Transverse colon (tissue), 4 donors: ENCODE measurements around the gene ADAM12. TPM values are rescaled to one million over a fixed set of nuclear protein-coding genes. Genes with fewer than 3 reads are reported as not detected.

Experiments
- DNase-seq: peaks from one replicate; pipeline ENCODE4 v3.0.0-alpha.2; 2019
- H3K27ac ChIP-seq, 4 donors: fragments of 200-600 bp; sonication (generic); 2 replicates each; pipeline ENCODE4 v1.5.1; 2016 to 2018; ENCODE audit warnings: inconsistent platforms in 4 of 4
- H3K27me3 ChIP-seq: fragments of 200-600 bp; sonication (generic); 2 replicates; pipeline ENCODE4 v1.5.1; 2017; ENCODE audit warnings: inconsistent platforms
- H3K36me3 ChIP-seq, 4 donors: fragments of 200-600 bp; sonication (generic); 2 replicates each; pipeline ENCODE4 v1.5.1; 2017 to 2019; ENCODE audit warnings: inconsistent platforms in 4 of 4
- H3K4me1 ChIP-seq, 4 donors: fragments of 200-600 bp; sonication (generic); 2 replicates each; pipeline ENCODE4 v1.5.1; 2017 to 2020; ENCODE audit warnings: inconsistent platforms in 4 of 4
- H3K4me3 ChIP-seq, 4 donors: fragments of 200-600 bp; sonication (generic); 1 replicate in 1 of 4; 2 replicates in 3 of 4; pipeline versions ENCODE4 v1.5.1 to v1.6.1; 2017 to 2019; ENCODE audit warnings: inconsistent platforms in 4 of 4
- H3K9me3 ChIP-seq, 2 donors: fragments of 200-600 bp; sonication (generic); 2 replicates each; pipeline ENCODE4 v1.5.1; 2017 to 2019; ENCODE audit warnings: inconsistent platforms in 2 of 2
- EP300 ChIP-seq: sonication (generic); formaldehyde crosslinking; IDR thresholded peaks from one replicate; pipeline ENCODE4 v1.6.1; 2017; ENCODE audit warnings: antibody characterized with exemption, low read depth
- POLR2A ChIP-seq: fragments of 450-650 bp; IDR thresholded peaks from one replicate; pipeline ENCODE4 v1.6.1; 2016; ENCODE audit warnings: antibody characterized with exemption, mild to moderate bottlenecking, moderate library complexity
- POLR2AphosphoS5 ChIP-seq, 3 donors: sonication (generic); formaldehyde crosslinking; IDR thresholded peaks; one replicate each; pipeline ENCODE4 v1.6.1; 2016; ENCODE audit warnings: antibody characterized with exemption in 3 of 3
- WGBS, 2 donors: methylation state at CpG; one replicate each; pipeline ENCODE4 v1.1.5; 2018; ENCODE audit warnings: low coverage in 1 of 2; 5-methylcytosine and 5-hydroxymethylcytosine counted together
- in situ Hi-C, 4 donors: fragments of 200-750 bp; cut with MboI; loops; one replicate each; pipeline versions ENCODE4 v1.15.0 to v1.15.1; 2017; ENCODE audit warnings: low sequenced_read_pairs in 3 of 4, low pct_ligation_motif_present in 1 of 4, low pct_unique_long_range_greater_than_20kb in 1 of 4
- intact Hi-C: fragments of 100-400 bp; cut with DNase I; formaldehyde crosslinking; loops from one replicate; pipeline ENCODE4 v1.15.1; 2023; ENCODE audit warnings: low total_unique reads
- total RNA-seq, 4 donors: library from RNA; depleted of rRNA; stranded (reverse); fragments of >200 nt; gene quantifications; one replicate each; pipeline ENCODE4 v1.1.0, GENCODE V29; 2016
- TF ChIP-seq, protein P1 (sequence below), 5 experiments: fragments of 200-600 bp in 3 of 5; fragments of 450-650 bp in 2 of 5; sonication (generic) in 3 of 5; IDR thresholded peaks; 1 replicate in 2 of 5; 2 replicates in 3 of 5; pipeline ENCODE4 v1.5.1; 2016 to 2017; ENCODE audit warnings: antibody characterized with exemption in 5 of 5, inconsistent platforms in 3 of 5, mild to moderate bottlenecking in 2 of 5, moderate library complexity in 1 of 5

The ADAM12 gene
- total RNA-seq, 4 donors from 2014 or later, result 0.14 to 2.2 (median 1.1) TPM; not detected in 1

DNA sequence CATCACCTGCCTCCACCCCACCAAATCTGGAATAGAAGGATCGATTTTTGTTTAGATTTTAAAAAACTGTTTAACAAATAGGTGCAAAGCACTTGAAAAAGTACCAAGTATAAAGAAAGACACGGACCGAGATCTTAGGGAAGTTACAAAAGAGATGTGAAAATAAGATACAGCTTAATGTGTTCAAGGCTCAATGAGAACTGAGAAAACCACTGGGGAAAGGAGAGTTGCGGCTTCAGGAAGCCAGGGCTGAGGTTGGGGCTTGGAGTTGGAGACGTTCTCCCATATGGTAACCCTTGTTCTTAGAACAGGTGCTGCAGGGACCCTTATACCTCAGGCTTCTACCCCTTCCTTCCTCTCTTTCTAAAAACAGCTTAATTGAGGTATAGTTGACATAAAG is 351.8 kb downstream of the ADAM12 start:
- TF ChIP-seq POLR2AphosphoS5 (IDR thresholded peaks at IDR 0.05), result no peak
- TF ChIP-seq, protein P1, sequence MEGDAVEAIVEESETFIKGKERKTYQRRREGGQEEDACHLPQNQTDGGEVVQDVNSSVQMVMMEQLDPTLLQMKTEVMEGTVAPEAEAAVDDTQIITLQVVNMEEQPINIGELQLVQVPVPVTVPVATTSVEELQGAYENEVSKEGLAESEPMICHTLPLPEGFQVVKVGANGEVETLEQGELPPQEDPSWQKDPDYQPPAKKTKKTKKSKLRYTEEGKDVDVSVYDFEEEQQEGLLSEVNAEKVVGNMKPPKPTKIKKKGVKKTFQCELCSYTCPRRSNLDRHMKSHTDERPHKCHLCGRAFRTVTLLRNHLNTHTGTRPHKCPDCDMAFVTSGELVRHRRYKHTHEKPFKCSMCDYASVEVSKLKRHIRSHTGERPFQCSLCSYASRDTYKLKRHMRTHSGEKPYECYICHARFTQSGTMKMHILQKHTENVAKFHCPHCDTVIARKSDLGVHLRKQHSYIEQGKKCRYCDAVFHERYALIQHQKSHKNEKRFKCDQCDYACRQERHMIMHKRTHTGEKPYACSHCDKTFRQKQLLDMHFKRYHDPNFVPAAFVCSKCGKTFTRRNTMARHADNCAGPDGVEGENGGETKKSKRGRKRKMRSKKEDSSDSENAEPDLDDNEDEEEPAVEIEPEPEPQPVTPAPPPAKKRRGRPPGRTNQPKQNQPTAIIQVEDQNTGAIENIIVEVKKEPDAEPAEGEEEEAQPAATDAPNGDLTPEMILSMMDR (IDR thresholded peaks at IDR 0.05), result no peak
- TF ChIP-seq EP300, result no peak
- no peak for TF ChIP-seq POLR2A
- H3K27me3 ChIP-seq, result no peaks in the 10 kb centered on the region
- intact Hi-C loops, result no loop called here
- H3K4me1 ChIP-seq, result no peaks in the 10 kb centered on the region
- 56 to 63% methylated on average over 4 to 5 of the region's 5 CpGs for WGBS, 2 donors
- no peaks in the 10 kb centered on the region for H3K36me3 ChIP-seq
- H3K9me3 ChIP-seq, result peaks cover 0 to 9% of the 10 kb centered on the region in 2 donors
- no peak overlapping the region for H3K27ac ChIP-seq
- no peak for DNase-seq
- H3K4me3 ChIP-seq, result no peak overlapping the region
- in situ Hi-C loops, result no loop called here

DNA sequence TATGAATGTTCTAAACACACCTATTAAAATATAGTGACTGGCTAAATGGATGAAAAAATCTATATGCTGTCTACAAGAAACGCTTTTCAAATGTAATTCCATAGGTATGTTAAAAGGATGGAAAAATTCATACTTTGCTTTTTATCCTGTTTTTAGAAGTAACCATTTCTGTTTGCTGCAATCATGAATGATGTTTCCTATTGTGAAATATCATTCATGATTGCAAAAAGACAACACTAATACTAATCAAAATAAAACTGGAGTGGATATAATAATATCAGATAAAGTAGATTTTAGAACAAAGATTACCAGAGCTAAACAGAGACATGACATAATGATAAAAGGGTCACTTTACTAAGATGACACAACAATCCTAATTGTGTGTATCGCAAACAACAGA is 353.7 kb downstream of the ADAM12 start:
- DNase-seq, result no peak
- intact Hi-C loops (no loop called here), in situ Hi-C loops (no loop called here)
- 81 to 95% methylated on average over 2 of the region's 2 CpGs for WGBS, 2 donors
- TF ChIP-seq POLR2AphosphoS5 (IDR thresholded peaks at IDR 0.05) (no peak), POLR2A (no peak), EP300 (no peak)
- TF ChIP-seq, protein P1 (IDR thresholded peaks at IDR 0.05), result no peak
- Histone ChIP-seq H3K9me3 (peaks cover 0 to 9% of the 10 kb centered on the region in 2 donors), H3K36me3 (no peaks in the 10 kb centered on the region), H3K27ac (no peak overlapping the region), H3K27me3 (no peaks in the 10 kb centered on the region), H3K4me3 (no peak overlapping the region), H3K4me1 (no peaks in the 10 kb centered on the region)

DNA sequence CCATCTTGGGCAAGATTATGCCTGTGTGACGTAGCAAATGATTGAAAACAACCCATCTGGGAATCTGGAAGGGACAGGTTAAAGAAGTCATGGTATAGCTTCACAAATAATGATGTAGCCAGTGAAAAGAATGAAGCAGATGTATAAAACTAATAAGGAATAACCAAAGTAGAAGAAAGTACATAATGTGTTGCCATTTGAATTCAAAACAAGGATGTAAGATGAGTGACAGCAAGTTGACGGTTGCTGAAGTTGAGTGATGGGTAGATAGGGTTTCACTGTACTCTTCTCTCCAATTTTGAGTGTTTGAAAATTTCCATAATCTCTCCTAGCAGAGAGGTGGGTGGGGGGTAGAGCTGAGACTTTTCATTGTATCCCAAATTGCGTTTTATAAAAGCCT is 358.3 kb downstream of the ADAM12 start:
- 81 to 83% methylated on average over 3 of the region's 3 CpGs for WGBS, 2 donors
- Histone ChIP-seq H3K4me1 (no peaks in the 10 kb centered on the region), H3K36me3 (no peaks in the 10 kb centered on the region), H3K9me3 (peaks cover 9 to 15% of the 10 kb centered on the region in 2 donors), H3K27me3 (no peaks in the 10 kb centered on the region), H3K4me3 (no peak overlapping the region), H3K27ac (no peak overlapping the region)
- in situ Hi-C loops, result no loop called here
- DNase-seq, result no peak
- intact Hi-C loops, result no loop called here
- no peak for TF ChIP-seq POLR2AphosphoS5 (IDR thresholded peaks at IDR 0.05)

DNA sequence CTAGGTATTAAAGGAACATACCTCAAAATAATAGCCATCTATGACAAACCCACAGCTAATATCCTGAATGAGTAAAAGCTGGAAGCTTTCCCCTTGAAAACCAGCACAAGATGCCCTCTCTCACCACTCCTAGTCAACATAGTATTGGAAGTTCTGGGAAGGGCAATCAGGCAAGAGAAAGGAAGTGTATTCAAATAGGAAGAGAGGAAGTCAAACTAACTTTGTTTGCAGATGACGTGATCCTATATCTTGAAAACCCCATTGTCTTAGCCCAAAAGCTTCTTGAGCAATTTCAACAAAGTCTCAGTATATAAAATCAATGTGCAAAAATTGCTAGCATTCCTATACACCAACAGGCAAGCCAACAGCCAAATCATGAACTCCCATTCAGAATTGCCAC is 360.6 kb downstream of the ADAM12 start:
- WGBS, 2 donors, result 54 to 64% methylated on average over 1 of the region's 1 CpG
- Histone ChIP-seq H3K4me3 (no peak overlapping the region), H3K9me3 (peaks cover 6 to 9% of the 10 kb centered on the region in 2 donors), H3K27ac (no peak overlapping the region), H3K27me3 (no peaks in the 10 kb centered on the region), H3K4me1 (no peaks in the 10 kb centered on the region), H3K36me3 (no peaks in the 10 kb centered on the region)
- intact Hi-C loops (no loop called here), in situ Hi-C loops (no loop called here)
- TF ChIP-seq POLR2A (no peak), EP300 (no peak), POLR2AphosphoS5 (IDR thresholded peaks at IDR 0.05) (no peak)
- TF ChIP-seq, protein P1 (IDR thresholded peaks at IDR 0.05), result no peak
- DNase-seq, result no peak

DNA sequence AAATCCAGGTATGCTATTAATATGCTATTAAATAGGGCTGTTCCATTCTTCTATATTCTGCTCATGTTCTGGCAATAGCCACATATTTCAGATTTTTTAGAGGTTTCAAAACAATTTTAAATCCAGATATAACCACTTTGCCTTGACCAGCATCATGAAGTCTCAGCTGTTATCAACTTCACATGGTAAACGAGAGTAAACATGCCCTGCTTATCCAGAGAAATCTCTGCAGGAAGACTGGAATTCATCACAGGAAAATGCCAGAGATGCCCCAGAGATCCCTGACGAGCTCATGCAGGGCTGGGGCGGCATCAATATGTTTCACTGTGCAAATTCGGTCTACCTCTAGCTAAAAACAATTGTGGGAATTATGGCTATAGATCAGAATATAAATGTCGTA is 365.4 kb downstream of the ADAM12 start:
- Histone ChIP-seq H3K9me3 (peaks cover 6 to 8% of the 10 kb centered on the region in 2 donors), H3K27ac (no peak overlapping the region), H3K36me3 (no peaks in the 10 kb centered on the region), H3K27me3 (no peaks in the 10 kb centered on the region), H3K4me3 (no peak overlapping the region), H3K4me1 (no peaks in the 10 kb centered on the region)
- no peak for DNase-seq
- in situ Hi-C loops, result no loop called here
- no peak for TF ChIP-seq POLR2AphosphoS5 (IDR thresholded peaks at IDR 0.05)
- no peak for TF ChIP-seq EP300
- no peak for TF ChIP-seq POLR2A
- TF ChIP-seq, protein P1 (IDR thresholded peaks at IDR 0.05), result no peak
- intact Hi-C loops, result no loop called here
- 89 to 90% methylated on average over 2 to 5 of the region's 5 CpGs for WGBS, 2 donors
